ENCODE data around the gene AKT1S1. TPM values are rescaled to one million over a fixed set of nuclear protein-coding genes. Genes with fewer than 3 reads are reported as not detected.

Gene AKT1S1
- total RNA-seq, 1 experiment from 2014 or later = 70.6 TPM

- ChIA-PET RAD21 (ENCODE audit: low non-redundant PET in 1 of 2, low total read pairs in 2 of 2, uncharacterized antibody in 2 of 2, unreplicated experiment in 2 of 2) (interaction anchor here in 1 of 2 experiments (0.6 kb wide), 1 partner anchor 18 kb away, joined by 3 read pairs; no protein-coding TSS in a partner anchor), CTCF (no interaction called here), POLR2A (no interaction called here)
- no peaks in the 10 kb centered on the region for H4K20me1 ChIP-seq (ENCODE audit: insufficient read depth)
- no peak overlapping the region for H3K9ac ChIP-seq (ENCODE audit: low read length)
- no peak overlapping the region for H3K4me3 ChIP-seq (replicated peaks in 1 of 2; ENCODE audit: low read depth in 1 of 2, low read length in 2 of 2)
- H3K36me3 ChIP-seq (ENCODE audit: control insufficient read depth in 1 of 2, insufficient read depth in 2 of 2, low read length in 2 of 2) = no peaks in the 10 kb centered on the region
- no peak overlapping the region for H2AFZ ChIP-seq (ENCODE audit: low read depth, low read length, poor library complexity, severe bottlenecking)
- H3K4me2 ChIP-seq (ENCODE audit: low read length) = no peak overlapping the region
- H3K27me3 ChIP-seq (ENCODE audit: insufficient read depth, low read length) = no peaks in the 10 kb centered on the region
- H3K79me2 ChIP-seq (ENCODE audit: insufficient read depth, low read length) = no peaks in the 10 kb centered on the region
- intact Hi-C loops (cut with micrococcal nuclease) = no loop called here
- DNase-seq (ENCODE audit: low read depth, low spot score) (no peak), ATAC-seq (no peak)
- TF ChIP-seq YY1 (IDR thresholded peaks at IDR 0.05; ENCODE audit: extremely low read depth, insufficient replicate concordance, low read depth, low read length) (no peak), MAX (IDR thresholded peaks at IDR 0.05) (no peak), TCF7L2 (IDR thresholded peaks at IDR 0.05; ENCODE audit: borderline replicate concordance, extremely low read depth, insufficient read depth, insufficient read length) (no peak), ZFX (IDR thresholded peaks at IDR 0.05) (no peak), SRF (IDR thresholded peaks at IDR 0.05; ENCODE audit: low read depth) (no peak), JUND (IDR thresholded peaks at IDR 0.05) (no peak), RAD21 (IDR thresholded peaks at IDR 0.05; ENCODE audit: low read depth) (no peak), ZBTB33 (IDR thresholded peaks at IDR 0.05; ENCODE audit: extremely low read depth, insufficient replicate concordance, low read length) (no peak), ELF1 (IDR thresholded peaks at IDR 0.05; ENCODE audit: borderline replicate concordance, low read depth) (no peak), CBX3 (IDR thresholded peaks at IDR 0.05; ENCODE audit: low read depth) (no peak), POLR2AphosphoS5 (IDR thresholded peaks at IDR 0.05; ENCODE audit: low read depth, low read length) (no peak), CEBPB (IDR thresholded peaks at IDR 0.05; ENCODE audit: low read depth) (no peak), EGR1 (IDR thresholded peaks at IDR 0.05; ENCODE audit: low read depth) (no peak), EZH2 (IDR thresholded peaks at IDR 0.05) (no peak), ZNF274 (IDR thresholded peaks at IDR 0.05; ENCODE audit: low read depth, low read length) (no peak), SIN3A (IDR thresholded peaks at IDR 0.05; ENCODE audit: low read depth) (no peak)
- TF ChIP-seq, protein P1, sequence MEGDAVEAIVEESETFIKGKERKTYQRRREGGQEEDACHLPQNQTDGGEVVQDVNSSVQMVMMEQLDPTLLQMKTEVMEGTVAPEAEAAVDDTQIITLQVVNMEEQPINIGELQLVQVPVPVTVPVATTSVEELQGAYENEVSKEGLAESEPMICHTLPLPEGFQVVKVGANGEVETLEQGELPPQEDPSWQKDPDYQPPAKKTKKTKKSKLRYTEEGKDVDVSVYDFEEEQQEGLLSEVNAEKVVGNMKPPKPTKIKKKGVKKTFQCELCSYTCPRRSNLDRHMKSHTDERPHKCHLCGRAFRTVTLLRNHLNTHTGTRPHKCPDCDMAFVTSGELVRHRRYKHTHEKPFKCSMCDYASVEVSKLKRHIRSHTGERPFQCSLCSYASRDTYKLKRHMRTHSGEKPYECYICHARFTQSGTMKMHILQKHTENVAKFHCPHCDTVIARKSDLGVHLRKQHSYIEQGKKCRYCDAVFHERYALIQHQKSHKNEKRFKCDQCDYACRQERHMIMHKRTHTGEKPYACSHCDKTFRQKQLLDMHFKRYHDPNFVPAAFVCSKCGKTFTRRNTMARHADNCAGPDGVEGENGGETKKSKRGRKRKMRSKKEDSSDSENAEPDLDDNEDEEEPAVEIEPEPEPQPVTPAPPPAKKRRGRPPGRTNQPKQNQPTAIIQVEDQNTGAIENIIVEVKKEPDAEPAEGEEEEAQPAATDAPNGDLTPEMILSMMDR (IDR thresholded peaks at IDR 0.05 in 2 of 3, conservative IDR thresholded peaks at IDR 0.05 in 1 of 3; ENCODE audit: borderline replicate concordance in 1 of 3, insufficient read depth in 1 of 3, low read depth in 2 of 3, low read length in 2 of 3) = no peak
- TF ChIP-seq, protein P2, sequence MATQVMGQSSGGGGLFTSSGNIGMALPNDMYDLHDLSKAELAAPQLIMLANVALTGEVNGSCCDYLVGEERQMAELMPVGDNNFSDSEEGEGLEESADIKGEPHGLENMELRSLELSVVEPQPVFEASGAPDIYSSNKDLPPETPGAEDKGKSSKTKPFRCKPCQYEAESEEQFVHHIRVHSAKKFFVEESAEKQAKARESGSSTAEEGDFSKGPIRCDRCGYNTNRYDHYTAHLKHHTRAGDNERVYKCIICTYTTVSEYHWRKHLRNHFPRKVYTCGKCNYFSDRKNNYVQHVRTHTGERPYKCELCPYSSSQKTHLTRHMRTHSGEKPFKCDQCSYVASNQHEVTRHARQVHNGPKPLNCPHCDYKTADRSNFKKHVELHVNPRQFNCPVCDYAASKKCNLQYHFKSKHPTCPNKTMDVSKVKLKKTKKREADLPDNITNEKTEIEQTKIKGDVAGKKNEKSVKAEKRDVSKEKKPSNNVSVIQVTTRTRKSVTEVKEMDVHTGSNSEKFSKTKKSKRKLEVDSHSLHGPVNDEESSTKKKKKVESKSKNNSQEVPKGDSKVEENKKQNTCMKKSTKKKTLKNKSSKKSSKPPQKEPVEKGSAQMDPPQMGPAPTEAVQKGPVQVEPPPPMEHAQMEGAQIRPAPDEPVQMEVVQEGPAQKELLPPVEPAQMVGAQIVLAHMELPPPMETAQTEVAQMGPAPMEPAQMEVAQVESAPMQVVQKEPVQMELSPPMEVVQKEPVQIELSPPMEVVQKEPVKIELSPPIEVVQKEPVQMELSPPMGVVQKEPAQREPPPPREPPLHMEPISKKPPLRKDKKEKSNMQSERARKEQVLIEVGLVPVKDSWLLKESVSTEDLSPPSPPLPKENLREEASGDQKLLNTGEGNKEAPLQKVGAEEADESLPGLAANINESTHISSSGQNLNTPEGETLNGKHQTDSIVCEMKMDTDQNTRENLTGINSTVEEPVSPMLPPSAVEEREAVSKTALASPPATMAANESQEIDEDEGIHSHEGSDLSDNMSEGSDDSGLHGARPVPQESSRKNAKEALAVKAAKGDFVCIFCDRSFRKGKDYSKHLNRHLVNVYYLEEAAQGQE (IDR thresholded peaks at IDR 0.05; ENCODE audit: low read depth) = no peak
- TF ChIP-seq, protein P3, sequence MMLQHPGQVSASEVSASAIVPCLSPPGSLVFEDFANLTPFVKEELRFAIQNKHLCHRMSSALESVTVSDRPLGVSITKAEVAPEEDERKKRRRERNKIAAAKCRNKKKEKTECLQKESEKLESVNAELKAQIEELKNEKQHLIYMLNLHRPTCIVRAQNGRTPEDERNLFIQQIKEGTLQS (IDR thresholded peaks at IDR 0.05) = no peak
- no peaks in the 10 kb centered on the region for H3K9me3 ChIP-seq (ENCODE audit: control insufficient read depth in 1 of 2, insufficient read depth in 1 of 2, low read depth in 1 of 2, low read length in 2 of 2)
- H3K27ac ChIP-seq (ENCODE audit: low read depth, low read length) = no peak overlapping the region
- H3K9me2 ChIP-seq (ENCODE audit: insufficient read depth) = no peaks in the 10 kb centered on the region
- no TSS peak for BruUV-seq (replicated peaks)
- H3K4me1 ChIP-seq (ENCODE audit: control insufficient read depth in 1 of 2, insufficient read depth in 2 of 2, low read length in 2 of 2) = peaks cover 6 to 24% of the 10 kb centered on the region in 2 experiments
Measured at GRCh38 chr19:49889038-49889686, 12.0 kb upstream of the AKT1S1 start.
